ENCODE measurements around the gene FILIP1L. TPM values are rescaled to one million over a fixed set of nuclear protein-coding genes. Genes with fewer than 3 reads are reported as not detected.

Gene FILIP1L
- total and polyA plus RNA-seq, 2 of the 8 experiments (the other 6 are each of a cell fraction or from before 2014, with no cell fraction given), result 0.06 to 0.09 TPM

DNA sequence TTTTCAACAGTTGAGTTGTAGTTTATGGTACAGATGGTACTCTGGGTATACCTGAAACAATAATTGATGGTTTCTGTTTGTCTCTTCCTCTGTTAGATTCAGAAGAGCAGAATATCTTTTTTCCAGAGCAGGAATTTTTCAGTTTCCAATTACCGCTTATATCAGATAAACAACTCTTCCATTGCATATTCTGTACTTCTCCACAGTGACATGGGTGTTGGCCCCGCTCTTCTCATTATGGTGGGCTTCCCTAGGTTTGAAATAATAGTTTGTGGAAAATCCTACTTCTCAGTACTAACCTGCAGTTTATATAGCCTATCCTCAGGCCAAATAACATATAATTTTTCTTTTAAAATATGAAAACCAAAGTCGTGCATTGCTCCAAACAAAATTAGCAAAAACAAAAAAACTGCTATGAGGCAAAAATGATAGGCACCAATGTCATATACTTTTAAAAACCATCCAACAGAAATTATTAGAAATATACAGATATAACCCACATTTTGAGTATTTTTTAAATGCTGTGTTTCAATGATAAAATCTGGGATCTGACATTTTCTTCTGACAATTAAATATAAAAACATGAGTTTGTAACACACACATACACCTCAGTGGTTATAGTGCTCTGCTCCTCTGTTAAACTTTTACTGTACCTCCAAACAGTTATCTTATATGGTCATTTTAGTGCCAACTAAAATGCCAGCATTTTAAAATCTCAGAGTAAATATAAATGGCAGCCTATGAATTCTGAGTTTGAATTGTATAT lies 239.9 kb downstream of the FILIP1L start (continued):
- no peak for TF ChIP-seq TBP (IDR thresholded peaks at IDR 0.05; ENCODE audit: low read depth, low read length)
- no peak for TF ChIP-seq POLR2AphosphoS5 (IDR thresholded peaks at IDR 0.05; ENCODE audit: low read depth, low read length)

Measured in H1 (cell line).